Trophoblast cell (in vitro differentiated cells and primary cell): ENCODE measurements around the gene BLNK.

Source experiments
- DNase-seq, 2 donors: peaks; one replicate each; pipeline ENCODE4 v3.0.0-alpha.2; 2016
- H2AFZ ChIP-seq: 2 replicates; pipeline ENCODE4 v1.6.1; 2013; ENCODE audit warnings: low read length, moderate library complexity, mild to moderate bottlenecking; ENCODE audit not compliant: insufficient read depth, poor library complexity
- H2AK5ac ChIP-seq: 2 replicates; pipeline ENCODE4 v1.6.1; 2013; ENCODE audit warnings: mild to moderate bottlenecking, low read length
- H2BK120ac ChIP-seq: 2 replicates; pipeline ENCODE4 v1.6.1; 2013; ENCODE audit warnings: low read length, mild to moderate bottlenecking, moderate library complexity; ENCODE audit not compliant: insufficient read depth, poor library complexity
- H2BK12ac ChIP-seq: 2 replicates; pipeline ENCODE4 v1.6.1; 2013; ENCODE audit warnings: mild to moderate bottlenecking, low read length, moderate library complexity
- H2BK5ac ChIP-seq: 2 replicates; pipeline ENCODE4 v1.6.1; 2013; ENCODE audit warnings: low read length, low read depth, moderate library complexity, mild to moderate bottlenecking; ENCODE audit not compliant: poor library complexity
- H3K14ac ChIP-seq: 2 replicates; pipeline ENCODE4 v1.6.1; 2013; ENCODE audit warnings: mild to moderate bottlenecking, low read length
- H3K18ac ChIP-seq: 2 replicates; pipeline ENCODE4 v1.6.1; 2013; ENCODE audit warnings: mild to moderate bottlenecking, low read length
- H3K23ac ChIP-seq: 2 replicates; pipeline ENCODE4 v1.6.1; 2013; ENCODE audit warnings: low read length
- H3K27ac ChIP-seq: 2 replicates; pipeline ENCODE4 v1.5.1; 2013; ENCODE audit warnings: low read depth, mild to moderate bottlenecking, inconsistent platforms, low read length, moderate library complexity
- H3K27me3 ChIP-seq: 2 replicates; pipeline ENCODE4 v1.6.1; 2013; ENCODE audit warnings: inconsistent platforms, mild to moderate bottlenecking, low read length, moderate library complexity; ENCODE audit not compliant: insufficient read depth
- H3K36me3 ChIP-seq, 2 experiments: 1 replicate in 1 of 2; 2 replicates in 1 of 2; pipeline ENCODE4 v1.6.1; 2013; ENCODE audit warnings: low read length in 2 of 2, mild to moderate bottlenecking in 2 of 2, moderate library complexity in 1 of 2; ENCODE audit not compliant: insufficient read depth in 2 of 2, control insufficient read depth in 1 of 2
- H3K4ac ChIP-seq: 2 replicates; pipeline ENCODE4 v1.6.1; 2013; ENCODE audit warnings: low read depth, mild to moderate bottlenecking, low read length, moderate library complexity
- H3K4me1 ChIP-seq, 2 experiments: 1 replicate in 1 of 2; 2 replicates in 1 of 2; pipeline ENCODE4 v1.6.1; 2013; ENCODE audit warnings: low read length in 2 of 2, mild to moderate bottlenecking in 2 of 2, moderate library complexity in 1 of 2; ENCODE audit not compliant: insufficient read depth in 2 of 2, control insufficient read depth in 1 of 2
- H3K4me2 ChIP-seq: 2 replicates; pipeline ENCODE4 v1.6.1; 2013; ENCODE audit warnings: inconsistent platforms, mild to moderate bottlenecking, low read length, moderate library complexity
- H3K4me3 ChIP-seq: 2 replicates; pipeline ENCODE4 v1.5.1; 2013; ENCODE audit warnings: mild to moderate bottlenecking, low read depth, low read length, inconsistent platforms
- H3K79me1 ChIP-seq: one replicate; pipeline ENCODE4 v1.6.1; 2013; ENCODE audit warnings: low read length
- H3K79me2 ChIP-seq: 2 replicates; pipeline ENCODE4 v1.6.1; 2013; ENCODE audit warnings: low read length, mild to moderate bottlenecking; ENCODE audit not compliant: control insufficient read depth, insufficient read depth, poor library complexity
- H3K9ac ChIP-seq: 2 replicates; pipeline ENCODE4 v1.6.1; 2013; ENCODE audit warnings: mild to moderate bottlenecking, low read length
- H3K9me3 ChIP-seq: 2 replicates; pipeline ENCODE4 v1.6.1; 2013; ENCODE audit warnings: low read depth, mild to moderate bottlenecking, control low read depth, inconsistent platforms, low read length; ENCODE audit not compliant: insufficient read depth
- H4K12ac ChIP-seq: 2 replicates; pipeline ENCODE4 v1.6.1; 2013; ENCODE audit warnings: low read depth, mild to moderate bottlenecking, low read length, moderate library complexity
- H4K8ac ChIP-seq: 2 replicates; pipeline ENCODE4 v1.6.1; 2013; ENCODE audit warnings: low read depth, mild to moderate bottlenecking, low read length, moderate library complexity
- H4K91ac ChIP-seq: one replicate; pipeline ENCODE4 v1.6.1; 2013; ENCODE audit warnings: low read depth, mild to moderate bottlenecking, low read length, moderate library complexity
- WGBS: extraction: QIAGEN DNeasy Blood & Tissue Kit; methylation state at CpG from one replicate; pipeline ENCODE4 v1.1.7; 2013; ENCODE audit warnings: missing lambda C conversion rate; ENCODE audit not compliant: insufficient read length, insufficient coverage; ENCODE audit errors: extremely low coverage; 5-methylcytosine and 5-hydroxymethylcytosine counted together

The BLNK gene

DNA sequence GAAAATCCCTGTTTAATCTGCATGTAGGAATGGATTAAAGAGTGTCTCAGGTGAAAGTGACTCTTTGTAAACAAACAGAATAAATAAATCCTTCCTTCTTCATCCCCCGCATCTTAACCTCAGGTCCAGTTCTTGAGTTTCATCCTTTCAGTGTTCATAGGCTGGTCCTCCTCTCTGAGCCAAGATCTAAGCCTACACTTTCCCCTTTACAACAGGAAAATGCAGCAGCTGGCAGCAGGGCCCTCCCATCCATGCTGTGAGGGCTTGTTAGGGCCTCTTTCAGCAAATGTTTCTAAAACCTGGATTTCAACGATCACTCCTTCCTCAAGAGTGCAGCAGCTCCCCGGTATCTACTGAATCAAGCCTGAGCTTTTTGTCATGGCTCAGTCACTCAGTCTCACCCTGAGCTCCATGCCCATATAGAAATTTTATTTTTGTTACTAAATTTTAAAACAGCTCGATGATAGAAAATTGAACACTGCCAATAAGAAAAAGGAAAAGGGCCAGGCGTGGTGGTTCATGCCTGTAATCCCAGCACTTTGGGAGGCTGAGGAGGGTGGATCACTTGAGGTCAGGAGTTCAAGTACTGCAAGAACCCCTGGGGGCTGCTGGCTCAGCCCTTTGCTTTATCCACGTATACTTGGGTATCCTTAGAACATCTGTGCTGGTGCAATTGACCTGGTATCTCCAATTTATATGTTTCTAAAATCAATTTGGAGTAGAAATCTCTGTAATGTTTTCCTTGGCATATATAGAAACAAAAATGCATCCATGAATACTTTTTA, 15.6 kb downstream of the BLNK start:
- Histone ChIP-seq H3K9ac (no peak overlapping the region), H3K79me1 (no peaks in the 10 kb centered on the region), H3K27me3 (no peaks in the 10 kb centered on the region), H2AFZ (no peak overlapping the region), H3K79me2 (no peaks in the 10 kb centered on the region), H3K4ac (no peak overlapping the region), H2BK5ac (no peak overlapping the region), H3K14ac (no peak overlapping the region), H3K4me2 (no peak overlapping the region), H4K91ac (no peak overlapping the region), H2BK120ac (no peak overlapping the region), H3K4me3 (no peak overlapping the region), H3K4me1 (no peaks in the 10 kb centered on the region), H3K18ac (no peak overlapping the region), H4K8ac (no peak overlapping the region), H3K23ac (no peak overlapping the region), H2BK12ac (no peak overlapping the region), H3K27ac (no peak overlapping the region), H3K36me3 (no peaks in the 10 kb centered on the region), H4K12ac (no peak overlapping the region), H3K9me3 (no peaks in the 10 kb centered on the region), H2AK5ac (no peak overlapping the region)
- DNase-seq = no peak
- no CpG with 5 or more reads among the region's 6 CpGs for WGBS

DNA sequence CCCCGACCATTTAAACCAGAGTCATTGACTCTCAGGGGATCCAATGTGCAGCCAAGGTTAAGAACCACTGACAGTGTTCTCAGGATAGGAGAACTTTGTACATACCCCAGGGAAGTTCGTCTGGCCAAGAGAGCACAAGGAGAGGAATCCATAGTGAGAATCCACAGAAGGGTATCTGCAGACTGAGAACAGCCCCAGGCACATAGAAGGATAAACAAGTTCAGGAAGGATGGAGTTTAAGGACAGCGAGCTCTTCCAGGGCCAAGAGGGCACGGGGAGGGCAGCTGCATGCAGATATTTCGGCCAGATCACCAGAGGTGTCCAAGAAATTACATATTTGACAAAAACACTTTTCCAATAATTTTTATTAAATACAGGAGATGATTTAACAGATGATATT, 16.4 kb downstream of the BLNK start:
- Histone ChIP-seq H3K36me3 (no peaks in the 10 kb centered on the region), H3K14ac (no peak overlapping the region), H3K4ac (no peak overlapping the region), H3K27ac (no peak overlapping the region), H3K23ac (no peak overlapping the region), H3K9ac (no peak overlapping the region), H2BK12ac (no peak overlapping the region), H2BK120ac (no peak overlapping the region), H3K4me1 (no peaks in the 10 kb centered on the region), H3K79me2 (no peaks in the 10 kb centered on the region), H4K91ac (no peak overlapping the region), H3K27me3 (no peaks in the 10 kb centered on the region), H4K8ac (no peak overlapping the region), H3K9me3 (no peaks in the 10 kb centered on the region), H4K12ac (no peak overlapping the region), H3K4me3 (no peak overlapping the region), H2AFZ (no peak overlapping the region), H3K18ac (no peak overlapping the region), H3K4me2 (no peak overlapping the region), H2BK5ac (no peak overlapping the region), H3K79me1 (no peaks in the 10 kb centered on the region), H2AK5ac (no peak overlapping the region)
- no CpG with 5 or more reads among the region's 5 CpGs for WGBS
- DNase-seq = no peak

DNA sequence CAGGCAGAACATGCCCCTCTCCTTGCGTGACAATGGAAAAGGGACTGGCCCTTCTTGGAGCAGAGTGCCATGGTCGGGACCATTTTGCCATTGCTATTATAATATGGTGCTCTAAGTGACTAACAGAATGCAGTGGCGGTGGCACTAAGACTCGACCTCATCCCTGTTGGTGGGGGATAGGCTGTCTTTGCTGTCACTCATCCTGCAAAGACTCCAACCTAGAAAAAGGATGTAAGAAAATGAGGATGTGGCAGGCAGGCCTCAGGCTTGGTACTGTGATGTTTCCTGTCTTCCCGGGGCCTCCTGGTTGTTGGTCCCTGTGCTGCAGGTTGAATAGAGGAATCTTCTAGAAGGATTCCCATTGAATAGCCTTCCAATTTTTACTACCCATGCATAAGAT, 18.6 kb downstream of the BLNK start:
- H3K4me1 ChIP-seq = no peaks in the 10 kb centered on the region
- no peak overlapping the region for H3K4me2 ChIP-seq
- no peak overlapping the region for H2BK12ac ChIP-seq
- H3K4me3 ChIP-seq = no peak overlapping the region
- no CpG with 5 or more reads among the region's 5 CpGs for WGBS
- DNase-seq = no peak
- H3K79me2 ChIP-seq = no peaks in the 10 kb centered on the region
- no peak overlapping the region for H2BK120ac ChIP-seq
- no peaks in the 10 kb centered on the region for H3K79me1 ChIP-seq
- no peak overlapping the region for H3K4ac ChIP-seq
- no peaks in the 10 kb centered on the region for H3K36me3 ChIP-seq
- H3K27me3 ChIP-seq = no peaks in the 10 kb centered on the region
- H2AK5ac ChIP-seq = no peak overlapping the region
- no peak overlapping the region for H3K9ac ChIP-seq
- no peak overlapping the region for H4K8ac ChIP-seq
- H3K14ac ChIP-seq = no peak overlapping the region
- no peak overlapping the region for H3K27ac ChIP-seq
- no peak overlapping the region for H4K91ac ChIP-seq
- no peak overlapping the region for H4K12ac ChIP-seq
- no peak overlapping the region for H3K18ac ChIP-seq
- H2BK5ac ChIP-seq = no peak overlapping the region
- no peaks in the 10 kb centered on the region for H3K9me3 ChIP-seq
- H3K23ac ChIP-seq = no peak overlapping the region
- H2AFZ ChIP-seq = no peak overlapping the region

DNA sequence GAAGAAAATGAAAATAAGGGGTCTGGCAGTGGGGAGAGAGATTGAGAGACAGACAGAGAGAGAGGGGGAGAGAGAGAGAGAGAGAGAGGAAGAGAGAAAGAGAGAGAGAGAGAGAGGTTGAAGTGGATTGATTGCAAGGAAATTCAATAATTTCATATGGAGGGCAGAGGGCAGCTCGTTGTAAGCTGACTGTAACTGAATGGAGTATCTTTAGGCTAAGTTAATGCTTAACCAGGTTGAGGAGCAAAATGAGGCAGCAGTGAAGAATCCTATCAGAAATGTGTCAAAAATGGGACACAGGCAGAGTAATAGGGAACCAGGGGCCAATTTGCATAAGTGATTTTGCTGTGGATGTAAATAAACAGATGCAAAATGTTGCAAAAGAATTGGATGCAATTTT, 21.0 kb downstream of the BLNK start:
- H3K36me3 ChIP-seq = no peaks in the 10 kb centered on the region
- no peaks in the 10 kb centered on the region for H3K4me1 ChIP-seq
- H3K18ac ChIP-seq = no peak overlapping the region
- no peak overlapping the region for H3K4ac ChIP-seq
- H3K79me2 ChIP-seq = no peaks in the 10 kb centered on the region
- H3K14ac ChIP-seq = no peak overlapping the region
- no peak overlapping the region for H3K27ac ChIP-seq
- no peak overlapping the region for H2BK120ac ChIP-seq
- no peak overlapping the region for H3K23ac ChIP-seq
- DNase-seq = no peak
- no peak overlapping the region for H4K91ac ChIP-seq
- H2AK5ac ChIP-seq = no peak overlapping the region
- H4K8ac ChIP-seq = no peak overlapping the region
- no peak overlapping the region for H2BK12ac ChIP-seq
- no peak overlapping the region for H3K9ac ChIP-seq
- H3K4me2 ChIP-seq = no peak overlapping the region
- H2AFZ ChIP-seq = no peak overlapping the region
- no peaks in the 10 kb centered on the region for H3K9me3 ChIP-seq
- H4K12ac ChIP-seq = no peak overlapping the region
- H3K4me3 ChIP-seq = no peak overlapping the region
- H3K79me1 ChIP-seq = no peaks in the 10 kb centered on the region
- no peaks in the 10 kb centered on the region for H3K27me3 ChIP-seq
- WGBS = no CpG with 5 or more reads among the region's 1 CpG
- no peak overlapping the region for H2BK5ac ChIP-seq
